IMR-90 (cell line): Measurements from ENCODE around the gene ERBB4. TPM values are rescaled to one million over a fixed set of nuclear protein-coding genes. Genes with fewer than 3 reads are reported as not detected.

Source experiments
- ATAC-seq: fragments of 200-7000 bp; cut with Tn5 transposase; 2 replicates; pipeline ENCODE4 v1.9.1; 2020; ENCODE audit warnings: low read depth, mild to moderate bottlenecking, moderate library complexity
- BruUV-seq: library from RNA; stranded (reverse); fragments of 400-500 nt; replicated peaks from 2 replicates; lab custom pipeline; 2021; lab: Mats Ljungman, UMichigan
- CTCF ChIA-PET: fragments of 300-600 bp; formaldehyde crosslinking; extraction: SDS; loops from one replicate; lab custom pipeline; 2021; ENCODE audit warnings: antibody characterized with exemption; lab: Yijun Ruan, JAX
- POLR2A ChIA-PET: fragments of 300-600 bp; sonication (Branson Sonifier 250); formaldehyde crosslinking; loops from one replicate; lab custom pipeline; 2022; ENCODE audit warnings: antibody characterized with exemption; ENCODE audit not compliant: unreplicated experiment; lab: Charles Lee
- DNase-seq: peaks from one replicate; pipeline ENCODE4 v3.0.0; 2013
- H2AFZ ChIP-seq: replicated peaks from 2 replicates; pipeline ENCODE3; 2013; ENCODE audit warnings: low read length, mild to moderate bottlenecking; ENCODE audit not compliant: poor library complexity
- H2AK5ac ChIP-seq: 2 replicates; pipeline ENCODE4 v1.6.1; 2013; ENCODE audit warnings: low read depth, low read length, inconsistent platforms
- H2AK9ac ChIP-seq: replicated peaks from 2 replicates; pipeline ENCODE3; 2013; ENCODE audit warnings: mild to moderate bottlenecking, low read depth, low read length, moderate library complexity; ENCODE audit not compliant: poor library complexity
- H2BK120ac ChIP-seq: 2 replicates; pipeline ENCODE4 v1.6.1; 2013; ENCODE audit warnings: low read depth, low read length, inconsistent platforms
- H2BK15ac ChIP-seq: 3 replicates; pipeline ENCODE4 v1.6.1; 2013; ENCODE audit warnings: low read depth, low read length, inconsistent platforms
- H2BK20ac ChIP-seq: 2 replicates; pipeline ENCODE4 v1.6.1; 2013; ENCODE audit warnings: low read depth, mild to moderate bottlenecking, inconsistent platforms, low read length, moderate library complexity
- H2BK5ac ChIP-seq: 2 replicates; pipeline ENCODE4 v1.6.1; 2013; ENCODE audit warnings: mild to moderate bottlenecking, low read depth, low read length, inconsistent platforms; ENCODE audit not compliant: poor library complexity, severe bottlenecking
- H3K14ac ChIP-seq: replicated peaks from 2 replicates; pipeline ENCODE4 v1.6.1; 2013; ENCODE audit warnings: low read depth, low read length, inconsistent platforms
- H3K18ac ChIP-seq: 2 replicates; pipeline ENCODE4 v1.6.1; 2013; ENCODE audit warnings: low read depth, low read length, control low read depth
- H3K23ac ChIP-seq: 2 replicates; pipeline ENCODE4 v1.6.1; 2013; ENCODE audit warnings: low read depth, low read length, inconsistent platforms
- H3K27ac ChIP-seq: 2 replicates; pipeline ENCODE4 v1.5.1; 2013; ENCODE audit warnings: mild to moderate bottlenecking, control low read depth, low read length; ENCODE audit not compliant: insufficient read depth
- H3K27me3 ChIP-seq: 2 replicates; pipeline ENCODE4 v1.6.1; 2013; ENCODE audit warnings: low read length; ENCODE audit not compliant: control insufficient read depth, insufficient read depth
- H3K36me3 ChIP-seq: 2 replicates; pipeline ENCODE4 v1.6.1; 2013; ENCODE audit warnings: low read length, mixed read lengths; ENCODE audit not compliant: control insufficient read depth, insufficient read depth
- H3K4ac ChIP-seq: 2 replicates; pipeline ENCODE4 v1.6.1; 2013; ENCODE audit warnings: low read depth, low read length, inconsistent platforms
- H3K4me1 ChIP-seq: 2 replicates; pipeline ENCODE4 v1.6.1; 2013; ENCODE audit warnings: low read length, mixed read lengths; ENCODE audit not compliant: control insufficient read depth, insufficient read depth
- H3K4me2 ChIP-seq: 2 replicates; pipeline ENCODE4 v1.6.1; 2013; ENCODE audit warnings: low read depth, mild to moderate bottlenecking, control low read depth, low read length, moderate library complexity
- H3K4me3 ChIP-seq: 2 replicates; pipeline ENCODE4 v1.5.1; 2013; ENCODE audit warnings: low read depth, mild to moderate bottlenecking, control low read depth, low read length, moderate library complexity; ENCODE audit not compliant: insufficient read depth
- H3K56ac ChIP-seq: 2 replicates; pipeline ENCODE4 v1.6.1; 2013; ENCODE audit warnings: low read length, inconsistent platforms; ENCODE audit not compliant: insufficient read depth; ENCODE audit errors: extremely low read depth
- H3K79me1 ChIP-seq, 2 experiments: 2 replicates each; pipeline ENCODE4 v1.6.1; 2013; ENCODE audit warnings: low read length in 2 of 2, inconsistent platforms in 1 of 2, low read depth in 1 of 2
- H3K9ac ChIP-seq: 2 replicates; pipeline ENCODE4 v1.6.1; 2013; ENCODE audit warnings: low read depth, low read length, control low read depth
- H3K9me1 ChIP-seq: 2 replicates; pipeline ENCODE4 v1.6.1; 2013; ENCODE audit warnings: low read length, inconsistent platforms; ENCODE audit not compliant: insufficient read depth
- H3K9me3 ChIP-seq: 2 replicates; pipeline ENCODE4 v1.6.1; 2013; ENCODE audit warnings: low read length; ENCODE audit not compliant: control insufficient read depth, insufficient read depth
- H4K20me1 ChIP-seq: 2 replicates; pipeline ENCODE4 v1.6.1; 2013; ENCODE audit warnings: low read length, inconsistent platforms; ENCODE audit not compliant: insufficient read depth
- H4K5ac ChIP-seq: 2 replicates; pipeline ENCODE4 v1.6.1; 2013; ENCODE audit warnings: mild to moderate bottlenecking, low read depth, low read length, control low read depth
- H4K8ac ChIP-seq, 2 experiments: 2 replicates each; pipeline ENCODE4 v1.6.1; 2013; ENCODE audit warnings: low read depth in 2 of 2, low read length in 2 of 2, control low read depth in 1 of 2, inconsistent platforms in 1 of 2
- H4K91ac ChIP-seq: 2 replicates; pipeline ENCODE4 v1.6.1; 2013; ENCODE audit warnings: low read depth, low read length, inconsistent platforms; ENCODE audit not compliant: insufficient read depth
- NFE2L2 ChIP-seq: fragments of 150-350 bp; IDR thresholded peaks from 2 replicates; pipeline ENCODE4 v1.6.1; 2016; ENCODE audit warnings: low read depth, mild to moderate bottlenecking, low read length
- POLR2A ChIP-seq: IDR thresholded peaks from 2 replicates; pipeline ENCODE4 v1.6.1; 2012; ENCODE audit warnings: mild to moderate bottlenecking, low read depth, low read length
- WGBS, 2 experiments: methylation state at CpG; one replicate each; pipeline versions ENCODE4 v1.1.5 to v1.1.7; 2013; ENCODE audit warnings: missing lambda C conversion rate in 2 of 2; ENCODE audit not compliant: insufficient read length in 1 of 2; ENCODE audit errors: extremely low coverage in 2 of 2; 5-methylcytosine and 5-hydroxymethylcytosine counted together
- dilution Hi-C: fragments of 300-500 bp; cut with HindIII; formaldehyde crosslinking; loops from one replicate; pipeline ENCODE4 v1.14.3; 2018; ENCODE audit warnings: low sequenced_read_pairs; ENCODE audit not compliant: unreplicated experiment
- in situ Hi-C: fragments of 300-500 bp; cut with MboI; formaldehyde crosslinking; loops from 3 replicates; pipeline ENCODE4 v1.14.3; 2019; ENCODE audit warnings: low sequenced_read_pairs, inconsistent platforms, mixed read lengths
- intact Hi-C: fragments of 100-400 bp; cut with micrococcal nuclease; formaldehyde crosslinking; loops from 2 replicates; pipeline ENCODE4 v1.10.0; 2022
- polyA plus RNA-seq, 3 experiments: library from polyadenylated mRNA; depleted of rRNA; stranded (reverse); fragments of >200 nt; gene quantifications; 2 replicates each; pipeline ENCODE4 v1.2.3, GENCODE V29; 2012; ENCODE audit warnings: low replicate concordance in 1 of 3
- total RNA-seq: library from RNA; depleted of rRNA; stranded (reverse); fragments of >200 nt; gene quantifications from 2 replicates; pipeline ENCODE4 v1.2.3, GENCODE V29; 2012

ERBB4 gene
- total and polyA plus RNA-seq, 2 of the 4 experiments (the other 2 are of a cell fraction) = not detected

DNA sequence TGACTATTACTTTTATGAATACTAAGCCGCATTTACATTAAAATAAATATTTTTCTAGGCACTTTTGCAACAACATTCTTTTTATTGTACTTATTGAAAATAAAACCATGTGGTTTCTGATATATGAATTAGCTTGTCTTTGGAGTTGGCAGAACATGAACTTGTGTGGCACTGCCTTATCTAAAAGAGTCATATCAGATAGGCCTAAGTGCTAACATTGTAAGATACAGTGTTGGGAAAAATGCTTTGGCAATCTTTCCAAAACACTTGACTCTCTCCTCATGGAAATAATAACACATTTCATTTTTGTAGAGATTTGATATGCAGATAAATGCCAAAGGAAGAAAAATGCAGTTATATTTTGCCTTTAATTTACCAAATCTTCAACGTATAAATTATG lies 191.7 kb downstream of the ERBB4 start:
- no peak overlapping the region for H3K9ac ChIP-seq
- no peak overlapping the region for H2BK5ac ChIP-seq
- no TSS peak for BruUV-seq
- H2AK5ac ChIP-seq = no peak overlapping the region
- H3K18ac ChIP-seq = no peak overlapping the region
- no peak overlapping the region for H2BK15ac ChIP-seq
- no peak overlapping the region for H3K4ac ChIP-seq
- H3K23ac ChIP-seq = no peak overlapping the region
- H4K91ac ChIP-seq = no peak overlapping the region
- CTCF ChIA-PET = no interaction called here
- no peaks in the 10 kb centered on the region for H3K36me3 ChIP-seq
- no peaks in the 10 kb centered on the region for H4K20me1 ChIP-seq
- no peak overlapping the region for H3K56ac ChIP-seq
- no peaks in the 10 kb centered on the region for H3K4me1 ChIP-seq
- ATAC-seq (no peak), DNase-seq (no peak)
- H4K5ac ChIP-seq = no peak overlapping the region
- H3K79me1 ChIP-seq = no peaks in the 10 kb centered on the region
- no peak overlapping the region for H3K4me2 ChIP-seq
- H4K8ac ChIP-seq = no peak overlapping the region
- no peak overlapping the region for H2BK120ac ChIP-seq
- WGBS, 2 experiments = no CpG with 5 or more reads among the region's 2 CpGs
- no peak overlapping the region for H2AK9ac ChIP-seq
- dilution Hi-C loops (no loop called here), in situ Hi-C loops (no loop called here), intact Hi-C loops (no loop called here)
- POLR2A ChIA-PET = no interaction called here
- H3K27me3 ChIP-seq = no peaks in the 10 kb centered on the region
- no peak overlapping the region for H3K4me3 ChIP-seq
- no peak overlapping the region for H3K14ac ChIP-seq
- TF ChIP-seq NFE2L2 (no peak), POLR2A (no peak)
- H2BK20ac ChIP-seq = no peak overlapping the region
- H3K27ac ChIP-seq = no peak overlapping the region
- H3K9me1 ChIP-seq = no peaks in the 10 kb centered on the region
- no peaks in the 10 kb centered on the region for H3K9me3 ChIP-seq
- H2AFZ ChIP-seq = no peak overlapping the region
